Psoas muscle (tissue), 8 donors: ENCODE results near the gene TNP1. TPM values are rescaled to one million over a fixed set of nuclear protein-coding genes. Genes with fewer than 3 reads are reported as not detected.

Experiments used
- ATAC-seq, 4 donors: fragments of 200-7000 bp; cut with Tn5 transposase; one replicate each; pipeline ENCODE4 v1.9.1; 2020; ENCODE audit warnings: moderate library complexity in 3 of 4, mild to moderate bottlenecking in 2 of 4
- DNase-seq, 2 donors: peaks; one replicate each; pipeline ENCODE4 v3.0.0-alpha.2; 2020
- H3K27ac ChIP-seq: fragments of 200-600 bp; one replicate; pipeline ENCODE4 v1.8.0; 2022
- H3K27me3 ChIP-seq, 3 donors: fragments of 200-600 bp in 1 of 3; one replicate each; pipeline versions ENCODE4 v1.6.1 to v1.8.0; 2013 to 2022; ENCODE audit warnings: low read length in 2 of 3, mild to moderate bottlenecking in 2 of 3, moderate library complexity in 1 of 3; ENCODE audit not compliant: insufficient read depth in 3 of 3
- H3K36me3 ChIP-seq, 2 donors: fragments of 200-600 bp in 1 of 2; one replicate each; pipeline versions ENCODE4 v1.6.1 to v1.8.0; 2013 to 2022; ENCODE audit warnings: low read depth in 1 of 2, mild to moderate bottlenecking in 1 of 2, moderate library complexity in 1 of 2; ENCODE audit not compliant: insufficient read depth in 1 of 2
- H3K4me1 ChIP-seq: fragments of 200-600 bp; one replicate; pipeline ENCODE4 v1.8.0; 2022
- H3K4me3 ChIP-seq: fragments of 200-600 bp; one replicate; pipeline ENCODE4 v1.8.0; 2022; ENCODE audit warnings: mild to moderate bottlenecking
- H3K9me3 ChIP-seq: fragments of 200-600 bp; one replicate; pipeline ENCODE4 v1.8.0; 2022
- WGBS, 3 donors: extraction: QIAGEN DNeasy Blood & Tissue Kit; methylation state at CpG; one replicate each; pipeline versions ENCODE4 v1.1.6 to v1.1.7; 2013; 5-methylcytosine and 5-hydroxymethylcytosine counted together
- intact Hi-C, 2 donors: fragments of 100-400 bp; cut with DNase I; formaldehyde crosslinking; loops; one replicate each; pipeline versions ENCODE4 v1.11.0 to v1.14.2; 2022
- polyA plus RNA-seq, 3 donors: library from polyadenylated mRNA; stranded (reverse); fragments of 200-250 nt; gene quantifications; one replicate each; pipeline ENCODE4 v1.2.3, GENCODE V29; 2013
- total RNA-seq, 4 donors: library from RNA; stranded (reverse); fragmentation: NEBNext Ultra II Directional in 2 of 4; extraction: Animal tissue kit (Norgen Biotek cat#: 25700) in 2 of 4; gene quantifications; one replicate each; pipeline versions ENCODE4 v1.2.1 to v1.2.4, GENCODE V29; 2021 to 2023
- TF ChIP-seq, protein P1 (sequence below): fragments of 200-600 bp; IDR thresholded peaks from one replicate; pipeline ENCODE4 v1.8.0; 2022; ENCODE audit warnings: antibody characterized with exemption
- donor health status: healthy with polysubstance abuse.
- donor health status: DM: no; HTN: no; CAD: no; lungs with moderate emphysema.
- donor health status: Bipolar disorder and iron deficiency.
- donor health status: healthy.
- donor health status: DM: yes; HTN: yes; CAD: no.
- donor health status: DM: no; HTN: no; CAD: no.
- donor health status: DM: no; HTN: no; CAD: no.
- donor health status: DM: yes; HTN: yes; CAD: no.

Gene TNP1
- total and polyA plus RNA-seq, 7 donors, result not detected

DNA sequence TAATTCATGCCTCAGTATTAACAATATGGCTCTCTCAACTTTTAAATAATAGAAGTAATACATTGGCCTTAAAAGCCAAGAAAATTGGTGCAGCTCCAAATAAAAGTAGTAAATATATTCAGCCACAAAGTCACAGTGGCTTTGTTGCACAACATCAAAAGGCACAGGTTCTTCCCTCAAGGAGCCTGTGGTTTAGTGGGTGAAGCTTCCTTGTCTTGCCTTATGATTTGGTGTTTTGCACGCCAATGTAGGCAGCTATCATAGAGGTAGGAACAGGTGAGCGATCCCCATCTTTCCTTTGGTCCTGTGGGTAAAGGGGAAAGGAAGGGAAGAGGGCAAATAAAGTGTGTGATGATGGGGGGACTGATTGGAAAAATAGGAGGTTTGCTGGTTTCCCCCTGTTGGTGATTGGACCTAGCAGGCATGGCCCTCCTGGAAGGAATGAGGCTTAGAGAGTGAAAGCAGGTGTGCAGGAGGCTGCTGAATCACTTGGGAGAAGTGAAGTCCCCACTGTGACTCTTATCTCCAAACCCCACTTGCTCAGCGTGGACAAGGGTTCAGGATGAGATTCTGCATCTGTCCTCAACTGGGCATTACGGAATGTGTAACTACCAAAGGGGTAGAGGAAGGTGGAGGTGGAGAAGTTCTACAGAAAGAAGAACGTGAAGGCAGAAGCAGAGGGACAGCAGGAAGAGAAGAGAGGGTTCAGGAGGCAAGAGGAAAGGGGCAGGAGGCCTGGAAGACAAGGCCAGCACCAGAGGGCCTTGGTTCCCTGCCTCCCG lies 20.1 kb upstream of the TNP1 start:
- no peak for ATAC-seq
- intact Hi-C loops, result loop anchor here (2.0 to 10.0 kb wide), 6 partner anchors 48 to 635 kb away; no protein-coding TSS in a partner anchor
- H3K4me1 ChIP-seq, result peaks cover 70% of the 10 kb centered on the region

DNA sequence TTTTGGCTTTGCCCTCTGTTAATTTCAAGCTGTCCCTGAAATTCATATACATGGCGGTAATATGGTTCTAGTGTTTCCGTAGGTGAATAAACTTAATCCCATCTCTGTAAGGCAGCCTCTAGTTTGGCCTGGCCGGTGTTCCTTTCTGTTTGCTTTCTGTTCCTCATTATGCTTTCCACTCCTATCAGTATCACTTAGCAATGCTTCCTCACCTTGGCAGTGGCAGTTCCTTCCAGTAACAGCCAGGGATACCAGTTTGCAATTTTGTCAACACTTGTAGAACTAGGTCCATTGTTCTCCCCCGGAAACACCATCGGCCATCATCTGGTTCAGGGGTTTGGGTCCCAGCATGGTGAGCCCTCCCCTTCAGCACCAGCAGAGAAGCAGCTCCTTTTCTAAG lies 18.2 kb upstream of the TNP1 start:
- Histone ChIP-seq H3K9me3 (no peaks in the 10 kb centered on the region), H3K27ac (peak overlapping the region; percentile 90), H3K4me3 (no peak overlapping the region), H3K27me3 (no peaks in the 10 kb centered on the region), H3K4me1 (peaks cover 53% of the 10 kb centered on the region), H3K36me3 (no peaks in the 10 kb centered on the region)
- ATAC-seq (peak in 3 of 4 donors; percentile 7 to 31 (median 27)), DNase-seq (no peak)
- intact Hi-C loops, result loop anchor here (2.0 to 5.0 kb wide), 3 partner anchors 46 to 71 kb away; no protein-coding TSS in a partner anchor
- 46 to 87% (median 52%) methylated on average over 5 of the region's 5 CpGs for WGBS, 3 donors
- TF ChIP-seq, protein P1, sequence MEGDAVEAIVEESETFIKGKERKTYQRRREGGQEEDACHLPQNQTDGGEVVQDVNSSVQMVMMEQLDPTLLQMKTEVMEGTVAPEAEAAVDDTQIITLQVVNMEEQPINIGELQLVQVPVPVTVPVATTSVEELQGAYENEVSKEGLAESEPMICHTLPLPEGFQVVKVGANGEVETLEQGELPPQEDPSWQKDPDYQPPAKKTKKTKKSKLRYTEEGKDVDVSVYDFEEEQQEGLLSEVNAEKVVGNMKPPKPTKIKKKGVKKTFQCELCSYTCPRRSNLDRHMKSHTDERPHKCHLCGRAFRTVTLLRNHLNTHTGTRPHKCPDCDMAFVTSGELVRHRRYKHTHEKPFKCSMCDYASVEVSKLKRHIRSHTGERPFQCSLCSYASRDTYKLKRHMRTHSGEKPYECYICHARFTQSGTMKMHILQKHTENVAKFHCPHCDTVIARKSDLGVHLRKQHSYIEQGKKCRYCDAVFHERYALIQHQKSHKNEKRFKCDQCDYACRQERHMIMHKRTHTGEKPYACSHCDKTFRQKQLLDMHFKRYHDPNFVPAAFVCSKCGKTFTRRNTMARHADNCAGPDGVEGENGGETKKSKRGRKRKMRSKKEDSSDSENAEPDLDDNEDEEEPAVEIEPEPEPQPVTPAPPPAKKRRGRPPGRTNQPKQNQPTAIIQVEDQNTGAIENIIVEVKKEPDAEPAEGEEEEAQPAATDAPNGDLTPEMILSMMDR, result no peak

More for the DNA sequence above, 20.1 kb upstream of the TNP1 start:
- no peaks in the 10 kb centered on the region for H3K27me3 ChIP-seq
- H3K36me3 ChIP-seq, result no peaks in the 10 kb centered on the region
- peak overlapping the region; percentile 90 for H3K27ac ChIP-seq
- TF ChIP-seq, protein P1, result no peak
- no peak for DNase-seq
- no peaks in the 10 kb centered on the region for H3K9me3 ChIP-seq
- no peak overlapping the region for H3K4me3 ChIP-seq
- WGBS, 3 donors, result 85 to 86% (median 86%) methylated on average over 6 of the region's 6 CpGs

DNA sequence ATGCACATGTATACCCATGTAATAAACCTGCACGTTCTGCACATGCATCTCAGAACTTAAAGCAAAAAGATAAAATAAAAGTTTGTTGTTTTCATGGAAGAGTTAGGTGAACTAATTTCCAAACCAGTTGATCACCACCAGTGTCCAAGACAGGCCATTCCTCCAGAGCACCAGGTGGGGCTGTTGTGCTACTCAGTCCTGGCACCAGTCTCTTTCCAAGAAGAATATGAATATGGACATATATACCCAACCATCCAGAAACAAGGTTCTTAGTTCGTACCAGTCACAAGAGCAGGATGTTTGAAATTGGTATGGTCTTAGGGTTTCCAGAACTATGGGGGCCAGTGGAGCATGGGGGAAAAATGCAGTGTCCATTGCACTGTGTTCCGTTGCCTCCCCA lies 17.2 kb upstream of the TNP1 start:
- H3K36me3 ChIP-seq, result no peaks in the 10 kb centered on the region
- H3K4me3 ChIP-seq, result no peak overlapping the region
- H3K27me3 ChIP-seq, result no peaks in the 10 kb centered on the region
- H3K9me3 ChIP-seq, result no peaks in the 10 kb centered on the region
- ATAC-seq (no peak), DNase-seq (no peak)
- peak overlapping the region; percentile 90 for H3K27ac ChIP-seq
- intact Hi-C loops, result loop anchor here (5.0 kb wide), 2 partner anchors 45 to 50 kb away; no protein-coding TSS in a partner anchor
- H3K4me1 ChIP-seq, result peaks cover 45% of the 10 kb centered on the region
- TF ChIP-seq, protein P1, result no peak
- 96 to 100% (median 100%) methylated on average over 3 of the region's 3 CpGs for WGBS, 3 donors

DNA sequence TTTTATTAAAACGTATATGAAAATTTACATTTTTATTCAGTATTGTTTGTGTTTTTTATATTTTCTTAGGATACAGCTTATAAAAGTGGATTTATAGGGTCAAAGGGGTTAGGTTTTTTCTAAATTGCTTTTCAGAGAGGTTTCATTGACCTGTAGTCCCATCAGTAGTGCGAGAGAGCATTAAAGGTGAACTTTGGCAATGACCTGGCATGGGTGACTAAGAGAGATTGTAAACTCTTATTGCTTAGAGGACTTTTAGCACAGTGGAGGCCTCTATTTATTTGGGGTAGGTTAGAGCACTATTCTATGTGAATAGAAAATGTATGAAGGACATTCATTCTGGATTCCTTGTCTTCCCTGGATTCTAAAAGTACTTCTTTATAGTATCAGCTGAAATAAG lies 16.0 kb upstream of the TNP1 start:
- intact Hi-C loops, result loop anchor here (5.0 kb wide), 2 partner anchors 44 to 49 kb away; no protein-coding TSS in a partner anchor

More for the DNA sequence above, 16.0 kb upstream of the TNP1 start:
- H3K27ac ChIP-seq, result no peak overlapping the region
- WGBS, 3 donors, result 95 to 97% (median 97%) methylated on average over 2 of the region's 2 CpGs
- no peaks in the 10 kb centered on the region for H3K36me3 ChIP-seq
- no peak overlapping the region for H3K4me3 ChIP-seq
- DNase-seq (no peak), ATAC-seq (no peak)
- no peaks in the 10 kb centered on the region for H3K9me3 ChIP-seq
- TF ChIP-seq, protein P1, result no peak
- H3K27me3 ChIP-seq, result no peaks in the 10 kb centered on the region
- H3K4me1 ChIP-seq, result peaks cover 32% of the 10 kb centered on the region
